HG03575 (cell line): Measurements from ENCODE around the gene ASB18.

Source experiments
- ATAC-seq: cut with Tn5 transposase; IDR thresholded peaks from one replicate; pipeline ENCODE4 v1.9.1; 2021; ENCODE audit not compliant: unreplicated experiment, insufficient number of reproducible peaks, low FRiP score; ENCODE audit errors: extremely low read depth

ASB18 gene

DNA sequence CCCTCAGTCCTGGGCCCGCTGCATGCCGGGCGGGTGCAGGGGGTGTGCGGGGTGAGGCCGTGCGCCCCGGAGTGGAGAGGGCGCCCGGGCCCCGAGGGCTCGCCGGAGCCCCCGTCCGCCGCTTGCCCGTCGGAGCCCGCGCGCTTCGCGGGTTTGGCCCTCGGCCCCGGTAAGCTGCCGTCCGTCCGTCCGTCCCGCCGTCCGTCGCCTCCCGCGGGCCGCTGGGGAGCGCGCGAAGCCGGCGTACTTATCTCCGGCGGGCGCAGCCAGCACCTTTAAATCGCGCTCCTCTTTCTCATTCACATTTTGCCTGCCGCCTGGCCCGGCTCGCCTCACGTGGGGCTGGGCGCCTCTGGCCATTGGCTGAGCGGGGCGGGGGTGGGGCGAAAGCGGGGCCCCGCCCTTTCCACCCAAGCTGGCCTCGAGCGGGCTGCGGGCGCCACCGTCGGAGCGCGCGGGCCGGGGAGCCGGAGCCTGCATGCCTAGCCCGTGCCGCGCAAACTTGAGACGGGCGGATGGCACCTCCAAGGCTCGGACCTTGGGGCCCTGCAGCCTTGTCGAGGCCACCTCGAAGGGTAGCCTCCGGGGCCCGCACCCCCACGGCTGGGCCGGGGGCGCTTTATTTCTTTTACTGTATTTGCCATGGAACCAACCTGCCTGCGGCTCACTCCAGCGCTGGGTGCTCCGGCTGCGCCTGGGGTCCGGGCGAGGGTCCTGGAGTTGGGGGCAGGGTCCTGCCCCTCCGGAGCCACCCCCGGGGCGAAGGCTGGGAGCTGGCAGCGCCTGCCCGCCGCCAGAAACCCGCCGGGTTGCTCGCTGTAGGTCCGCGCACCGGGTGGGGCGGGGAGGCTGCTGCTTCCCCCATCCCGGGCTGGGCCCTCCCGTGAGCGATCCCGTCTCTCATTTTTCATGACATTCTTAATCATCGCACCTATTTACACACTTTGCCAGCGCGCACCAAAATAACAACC lies 95.8 kb downstream of the ASB18 start, which contains the start of gene GBX2:
Gene GBX2 (minus strand): TSS at position 277 of the 971 bp plus-strand sequence. CDS start 415 bp downstream, outside the sequence.
- no peak for ATAC-seq

GRCh38 chr2:236167297-236168109 lies 96.7 kb downstream of the ASB18 start:
- no peak for ATAC-seq

DNA sequence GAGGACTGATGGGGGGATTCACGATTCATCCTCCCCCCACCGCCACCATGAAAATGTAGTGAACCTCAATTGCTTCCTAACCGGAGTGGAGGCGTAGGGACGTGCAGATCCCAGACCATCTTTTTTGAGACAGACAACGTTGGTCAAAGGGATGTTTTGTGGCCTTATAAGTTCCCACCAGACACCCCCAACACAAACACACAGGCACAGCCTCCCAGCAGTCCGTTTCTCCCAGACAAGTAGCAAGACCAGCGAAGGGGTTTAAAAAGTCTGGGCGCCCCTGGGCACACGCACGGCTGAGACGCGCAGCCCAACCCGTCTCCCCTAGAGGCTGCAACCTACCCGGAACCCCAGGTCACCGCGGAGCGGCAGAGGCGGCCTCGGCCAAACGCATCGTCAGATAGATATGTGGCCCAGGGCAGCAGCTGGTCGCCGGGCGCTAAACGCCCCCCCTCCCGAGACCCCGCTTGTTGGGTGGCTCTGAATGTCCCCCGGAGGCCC lies 97.4 kb downstream of the ASB18 start:
- no peak for ATAC-seq

DNA sequence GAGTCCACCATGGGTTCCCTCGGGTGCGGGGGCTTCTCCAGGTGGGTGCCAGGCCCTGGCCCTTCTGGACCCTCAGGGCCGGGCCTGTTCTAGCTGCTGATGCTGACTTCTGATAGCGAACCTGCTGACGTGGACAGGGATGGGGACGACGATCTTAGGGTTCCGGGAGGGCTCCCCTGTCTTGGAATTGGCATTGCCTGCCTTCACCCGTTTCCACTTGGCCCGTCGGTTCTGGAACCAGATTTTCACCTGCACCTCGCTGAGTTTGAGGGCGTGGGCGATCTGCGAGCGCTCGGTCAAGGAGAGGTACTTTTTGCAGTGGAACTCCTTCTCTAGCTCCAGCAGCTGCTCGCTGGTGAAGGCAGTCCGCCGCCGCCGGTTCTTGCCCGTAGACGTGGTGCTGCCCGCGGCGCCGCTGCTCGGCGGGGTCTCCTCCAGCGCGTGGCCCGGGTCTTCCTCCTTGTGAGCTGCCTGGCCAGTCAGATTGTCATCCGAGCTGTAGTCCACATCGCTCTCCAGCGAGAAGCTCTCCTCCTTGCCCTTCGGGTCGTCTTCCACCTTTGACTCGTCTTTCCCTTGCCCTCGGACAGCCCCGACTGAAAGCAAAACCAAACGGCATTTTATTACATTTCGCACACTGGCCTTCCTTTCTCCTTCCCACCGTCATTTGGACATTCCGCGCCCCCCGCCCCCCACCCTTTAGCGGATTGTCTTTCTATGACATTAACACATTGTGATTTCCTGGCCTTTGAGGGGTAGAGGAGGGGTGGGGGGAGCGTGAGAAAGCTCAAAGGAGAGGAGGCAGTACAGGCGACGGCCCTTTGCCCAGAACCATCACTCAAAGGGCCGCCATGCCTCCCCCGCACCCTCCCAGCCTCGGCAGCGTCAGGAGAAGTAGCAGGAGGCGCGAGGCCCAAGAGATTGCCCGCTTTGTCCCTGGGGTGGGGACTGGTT lies 98.1 kb downstream of the ASB18 start:
- ATAC-seq: no peak

DNA sequence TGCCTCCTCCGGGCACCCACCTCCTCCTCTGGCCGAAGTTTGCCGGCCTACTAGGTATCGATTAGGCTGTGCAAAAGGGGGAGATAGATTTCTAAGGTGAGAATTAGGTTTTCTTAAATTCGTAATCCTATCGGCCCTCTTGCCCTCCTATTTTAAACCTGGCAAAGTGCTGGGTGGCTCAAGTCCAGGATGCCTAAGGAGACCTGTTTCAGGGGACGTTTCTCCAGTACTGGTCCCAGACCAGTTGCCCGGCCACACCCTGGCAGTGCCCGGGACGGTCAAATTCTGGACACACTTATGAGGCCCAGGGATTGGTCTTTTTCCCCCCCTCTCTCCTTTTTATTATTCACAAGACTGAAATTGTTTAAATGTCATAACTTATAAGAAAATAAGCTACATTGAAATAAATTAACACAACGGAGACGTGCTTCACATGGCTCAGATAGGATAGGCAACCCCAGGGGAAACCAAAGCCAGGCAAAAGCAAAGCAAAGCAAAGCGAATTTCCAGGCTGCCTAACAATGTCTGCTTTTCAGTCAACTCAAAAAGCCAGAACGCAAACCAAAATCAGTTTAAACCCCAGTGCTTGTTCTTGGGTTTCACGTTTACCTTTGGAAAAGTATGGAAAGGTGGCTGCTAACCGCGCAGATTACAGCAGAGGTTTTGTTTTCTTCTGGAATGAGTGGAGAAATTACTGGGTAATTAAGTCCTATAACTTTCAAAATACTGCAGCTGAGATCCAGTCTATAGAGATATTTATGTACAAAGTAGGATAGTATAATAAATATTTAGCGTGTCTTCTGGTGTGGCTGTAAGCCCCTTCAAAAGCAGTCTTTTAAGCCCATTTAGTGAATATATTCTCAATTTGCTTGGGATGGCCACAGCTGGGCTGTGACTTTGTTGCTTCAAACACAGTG lies 99.0 kb downstream of the ASB18 start:
- ATAC-seq: no peak

GRCh38 chr2:236164201-236164924 lies 99.8 kb downstream of the ASB18 start:
- no peak for ATAC-seq

- ATAC-seq: no peak
These were observed 100.6 kb downstream of the ASB18 start for GRCh38 chr2:236163471-236164200.

- no peak for ATAC-seq
These were observed 101.2 kb downstream of the ASB18 start for GRCh38 chr2:236162882-236163470.

DNA sequence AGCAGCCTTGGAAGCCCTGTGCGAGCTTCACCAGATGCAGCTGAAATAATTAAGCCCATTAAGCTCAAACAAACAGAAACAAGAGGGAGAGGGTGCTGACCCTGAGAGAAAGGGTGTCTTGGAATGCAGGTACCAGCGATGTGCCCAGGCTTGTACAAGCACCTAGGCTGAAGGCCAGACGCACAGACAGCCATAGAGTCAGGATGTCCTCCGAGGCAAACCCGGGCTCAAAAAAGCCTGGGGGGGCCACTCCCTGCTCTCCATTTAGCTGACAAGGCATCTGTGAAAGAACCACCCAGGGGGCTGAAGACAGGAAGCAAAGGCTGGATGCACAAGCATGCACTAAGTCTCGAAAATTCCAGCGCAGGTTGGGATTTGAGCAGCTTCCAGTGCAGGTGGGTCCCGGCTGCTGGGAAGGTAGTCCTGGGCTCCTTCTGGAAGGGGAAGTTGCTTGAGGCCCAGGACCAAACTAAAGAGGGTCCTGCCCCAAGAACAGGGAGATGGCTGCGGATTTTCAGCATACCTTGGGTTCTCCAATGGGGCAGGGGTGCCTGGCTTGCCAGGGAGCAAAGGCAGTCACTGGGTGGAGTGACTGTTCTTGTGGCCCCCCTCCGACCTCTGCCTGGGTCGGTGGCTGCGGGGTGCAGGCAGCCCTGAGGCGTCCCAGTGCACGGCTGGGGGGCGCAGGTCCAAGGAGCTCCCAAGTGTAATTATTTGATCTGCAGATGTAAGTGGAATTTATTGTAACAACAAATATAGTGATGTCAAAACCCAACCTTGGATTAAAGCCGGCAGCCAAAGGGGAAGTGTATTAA lies 102.0 kb downstream of the ASB18 start:
- no peak for ATAC-seq

DNA sequence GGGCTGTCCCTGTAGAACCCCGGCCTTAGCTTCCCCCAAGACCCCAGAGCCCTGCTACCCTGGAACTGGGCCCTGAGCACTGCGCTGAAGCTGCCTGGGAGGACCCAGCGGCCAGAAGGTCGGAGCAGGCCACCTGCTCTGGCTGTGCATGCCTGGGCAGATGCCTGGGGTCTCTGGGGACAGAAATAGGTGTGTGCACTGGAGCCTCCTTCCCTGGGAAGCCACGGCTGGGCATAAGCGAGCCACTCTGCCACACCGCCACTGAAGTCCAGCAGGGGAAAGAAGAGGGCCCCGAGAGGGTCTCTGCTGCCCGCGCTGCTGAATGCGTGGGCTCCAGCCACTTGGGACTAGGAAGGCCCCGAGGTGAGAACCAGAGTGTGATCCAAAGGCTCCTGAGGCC lies 102.7 kb downstream of the ASB18 start:
- no peak for ATAC-seq

- no peak for ATAC-seq
These were observed 103.1 kb downstream of the ASB18 start for GRCh38 chr2:236161082-236161462.

GRCh38 chr2:236160366-236161081 lies 103.7 kb downstream of the ASB18 start:
- ATAC-seq: no peak

- no peak for ATAC-seq
These were observed 104.4 kb downstream of the ASB18 start for GRCh38 chr2:236159778-236160170.

DNA sequence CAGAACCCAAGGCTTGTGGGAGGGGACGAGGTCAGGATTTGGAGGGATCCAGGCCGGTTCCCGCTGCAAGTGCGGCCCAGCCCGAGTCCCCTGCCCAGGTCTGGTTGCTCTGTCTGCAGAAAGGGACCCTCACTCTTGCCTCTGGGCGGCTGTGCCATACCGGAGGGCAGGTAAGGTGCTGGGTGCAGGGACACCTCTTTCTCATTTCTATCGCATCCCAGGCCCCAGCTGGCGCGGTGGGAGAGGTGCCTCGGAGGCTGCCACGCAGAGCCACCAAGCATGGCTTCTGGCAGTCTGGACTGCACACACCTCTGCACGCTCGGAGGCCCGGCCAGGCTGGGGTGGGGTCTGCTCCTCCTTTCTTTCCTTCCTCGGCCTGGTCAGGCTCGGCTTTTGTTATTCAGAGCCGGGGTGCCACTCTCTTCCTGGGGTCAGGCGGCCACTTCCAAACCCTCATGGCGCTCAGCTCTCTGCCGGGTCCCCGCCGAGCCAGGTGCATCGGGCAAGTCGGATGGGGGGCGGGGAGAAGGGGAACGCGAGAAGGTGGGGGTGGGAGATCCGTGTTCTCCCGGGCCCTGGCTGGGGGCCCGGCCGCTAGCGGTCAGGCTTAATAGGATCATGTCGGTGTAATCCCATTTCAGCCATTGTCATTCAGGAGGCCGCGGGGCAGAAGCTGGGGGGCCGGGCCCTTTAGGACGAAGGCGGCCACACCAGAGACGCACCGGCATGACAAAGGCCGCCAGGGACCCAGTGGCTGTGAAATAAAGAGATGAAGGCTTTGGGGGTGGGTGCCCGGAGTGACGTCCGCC lies 105.0 kb downstream of the ASB18 start:
- no peak for ATAC-seq
